IMR-90 (cell line): ENCODE measurements around the gene MDFI. TPM values are rescaled to one million over a fixed set of nuclear protein-coding genes. Genes with fewer than 3 reads are reported as not detected.

Experiments
- ATAC-seq: fragments of 200-7000 bp; cut with Tn5 transposase; 2 replicates; pipeline ENCODE4 v1.9.1; 2020; ENCODE audit warnings: low read depth, mild to moderate bottlenecking, moderate library complexity
- BruUV-seq: library from RNA; stranded (reverse); fragments of 400-500 nt; replicated peaks from 2 replicates; lab custom pipeline; 2021; lab: Mats Ljungman, UMichigan
- CTCF ChIA-PET: fragments of 300-600 bp; formaldehyde crosslinking; extraction: SDS; loops from one replicate; lab custom pipeline; 2021; ENCODE audit warnings: antibody characterized with exemption; lab: Yijun Ruan, JAX
- POLR2A ChIA-PET: fragments of 300-600 bp; sonication (Branson Sonifier 250); formaldehyde crosslinking; loops from one replicate; lab custom pipeline; 2022; ENCODE audit warnings: antibody characterized with exemption; ENCODE audit not compliant: unreplicated experiment; lab: Charles Lee
- DNase-seq: peaks from one replicate; pipeline ENCODE4 v3.0.0; 2013
- H2AFZ ChIP-seq: replicated peaks from 2 replicates; pipeline ENCODE3; 2013; ENCODE audit warnings: low read length, mild to moderate bottlenecking; ENCODE audit not compliant: poor library complexity
- H2AK5ac ChIP-seq: 2 replicates; pipeline ENCODE4 v1.6.1; 2013; ENCODE audit warnings: low read depth, low read length, inconsistent platforms
- H2AK9ac ChIP-seq: replicated peaks from 2 replicates; pipeline ENCODE3; 2013; ENCODE audit warnings: mild to moderate bottlenecking, low read depth, low read length, moderate library complexity; ENCODE audit not compliant: poor library complexity
- H2BK120ac ChIP-seq: 2 replicates; pipeline ENCODE4 v1.6.1; 2013; ENCODE audit warnings: low read depth, low read length, inconsistent platforms
- H2BK15ac ChIP-seq: 3 replicates; pipeline ENCODE4 v1.6.1; 2013; ENCODE audit warnings: low read depth, low read length, inconsistent platforms
- H2BK20ac ChIP-seq: 2 replicates; pipeline ENCODE4 v1.6.1; 2013; ENCODE audit warnings: low read depth, mild to moderate bottlenecking, inconsistent platforms, low read length, moderate library complexity
- H2BK5ac ChIP-seq: 2 replicates; pipeline ENCODE4 v1.6.1; 2013; ENCODE audit warnings: mild to moderate bottlenecking, low read depth, low read length, inconsistent platforms; ENCODE audit not compliant: poor library complexity, severe bottlenecking
- H3K14ac ChIP-seq: replicated peaks from 2 replicates; pipeline ENCODE4 v1.6.1; 2013; ENCODE audit warnings: low read depth, low read length, inconsistent platforms
- H3K18ac ChIP-seq: 2 replicates; pipeline ENCODE4 v1.6.1; 2013; ENCODE audit warnings: low read depth, low read length, control low read depth
- H3K23ac ChIP-seq: 2 replicates; pipeline ENCODE4 v1.6.1; 2013; ENCODE audit warnings: low read depth, low read length, inconsistent platforms
- H3K27ac ChIP-seq: 2 replicates; pipeline ENCODE4 v1.5.1; 2013; ENCODE audit warnings: mild to moderate bottlenecking, control low read depth, low read length; ENCODE audit not compliant: insufficient read depth
- H3K27me3 ChIP-seq: 2 replicates; pipeline ENCODE4 v1.6.1; 2013; ENCODE audit warnings: low read length; ENCODE audit not compliant: control insufficient read depth, insufficient read depth
- H3K36me3 ChIP-seq: 2 replicates; pipeline ENCODE4 v1.6.1; 2013; ENCODE audit warnings: low read length, mixed read lengths; ENCODE audit not compliant: control insufficient read depth, insufficient read depth
- H3K4ac ChIP-seq: 2 replicates; pipeline ENCODE4 v1.6.1; 2013; ENCODE audit warnings: low read depth, low read length, inconsistent platforms
- H3K4me1 ChIP-seq: 2 replicates; pipeline ENCODE4 v1.6.1; 2013; ENCODE audit warnings: low read length, mixed read lengths; ENCODE audit not compliant: control insufficient read depth, insufficient read depth
- H3K4me2 ChIP-seq: 2 replicates; pipeline ENCODE4 v1.6.1; 2013; ENCODE audit warnings: low read depth, mild to moderate bottlenecking, control low read depth, low read length, moderate library complexity
- H3K4me3 ChIP-seq: 2 replicates; pipeline ENCODE4 v1.5.1; 2013; ENCODE audit warnings: low read depth, mild to moderate bottlenecking, control low read depth, low read length, moderate library complexity; ENCODE audit not compliant: insufficient read depth
- H3K56ac ChIP-seq: 2 replicates; pipeline ENCODE4 v1.6.1; 2013; ENCODE audit warnings: low read length, inconsistent platforms; ENCODE audit not compliant: insufficient read depth; ENCODE audit errors: extremely low read depth
- H3K79me1 ChIP-seq, 2 experiments: 2 replicates each; pipeline ENCODE4 v1.6.1; 2013; ENCODE audit warnings: low read length in 2 of 2, inconsistent platforms in 1 of 2, low read depth in 1 of 2
- H3K9ac ChIP-seq: 2 replicates; pipeline ENCODE4 v1.6.1; 2013; ENCODE audit warnings: low read depth, low read length, control low read depth
- H3K9me1 ChIP-seq: 2 replicates; pipeline ENCODE4 v1.6.1; 2013; ENCODE audit warnings: low read length, inconsistent platforms; ENCODE audit not compliant: insufficient read depth
- H3K9me3 ChIP-seq: 2 replicates; pipeline ENCODE4 v1.6.1; 2013; ENCODE audit warnings: low read length; ENCODE audit not compliant: control insufficient read depth, insufficient read depth
- H4K20me1 ChIP-seq: 2 replicates; pipeline ENCODE4 v1.6.1; 2013; ENCODE audit warnings: low read length, inconsistent platforms; ENCODE audit not compliant: insufficient read depth
- H4K5ac ChIP-seq: 2 replicates; pipeline ENCODE4 v1.6.1; 2013; ENCODE audit warnings: mild to moderate bottlenecking, low read depth, low read length, control low read depth
- H4K8ac ChIP-seq, 2 experiments: 2 replicates each; pipeline ENCODE4 v1.6.1; 2013; ENCODE audit warnings: low read depth in 2 of 2, low read length in 2 of 2, control low read depth in 1 of 2, inconsistent platforms in 1 of 2
- H4K91ac ChIP-seq: 2 replicates; pipeline ENCODE4 v1.6.1; 2013; ENCODE audit warnings: low read depth, low read length, inconsistent platforms; ENCODE audit not compliant: insufficient read depth
- CHD1 ChIP-seq: IDR thresholded peaks from 2 replicates; pipeline ENCODE4 v1.6.1; 2012; ENCODE audit warnings: low read depth, low read length, improper control_type of control experiment
- MXI1 ChIP-seq: IDR thresholded peaks from 2 replicates; pipeline ENCODE4 v1.6.1; 2012; ENCODE audit warnings: low read depth, mild to moderate bottlenecking, low read length, moderate library complexity, borderline replicate concordance
- SMC3 ChIP-seq: fragments of 150-350 bp; IDR thresholded peaks from 2 replicates; pipeline ENCODE4 v1.6.1; 2016; ENCODE audit warnings: low read depth, mild to moderate bottlenecking, antibody characterized with exemption, low read length, moderate library complexity
- WGBS, 2 experiments: methylation state at CpG; one replicate each; pipeline versions ENCODE4 v1.1.5 to v1.1.7; 2013; ENCODE audit warnings: missing lambda C conversion rate in 2 of 2; ENCODE audit not compliant: insufficient read length in 1 of 2; ENCODE audit errors: extremely low coverage in 2 of 2; 5-methylcytosine and 5-hydroxymethylcytosine counted together
- dilution Hi-C: fragments of 300-500 bp; cut with HindIII; formaldehyde crosslinking; loops from one replicate; pipeline ENCODE4 v1.14.3; 2018; ENCODE audit warnings: low sequenced_read_pairs; ENCODE audit not compliant: unreplicated experiment
- in situ Hi-C: fragments of 300-500 bp; cut with MboI; formaldehyde crosslinking; loops from 3 replicates; pipeline ENCODE4 v1.14.3; 2019; ENCODE audit warnings: low sequenced_read_pairs, inconsistent platforms, mixed read lengths
- intact Hi-C: fragments of 100-400 bp; cut with micrococcal nuclease; formaldehyde crosslinking; loops from 2 replicates; pipeline ENCODE4 v1.10.0; 2022
- polyA plus RNA-seq, 3 experiments: library from polyadenylated mRNA; depleted of rRNA; stranded (reverse); fragments of >200 nt; gene quantifications; 2 replicates each; pipeline ENCODE4 v1.2.3, GENCODE V29; 2012; ENCODE audit warnings: low replicate concordance in 1 of 3
- total RNA-seq: library from RNA; depleted of rRNA; stranded (reverse); fragments of >200 nt; gene quantifications from 2 replicates; pipeline ENCODE4 v1.2.3, GENCODE V29; 2012
- TF ChIP-seq, protein P1 (sequence below): fragments of 150-350 bp; IDR thresholded peaks from 2 replicates; pipeline ENCODE4 v1.6.1; 2017; ENCODE audit warnings: mild to moderate bottlenecking, antibody characterized with exemption, low read length, low read depth
- TF ChIP-seq, protein P2 (sequence below): conservative IDR thresholded peaks from 2 replicates; pipeline ENCODE4 v1.5.1; 2012; ENCODE audit warnings: mild to moderate bottlenecking, low read depth, low read length, improper control_type of control experiment

MDFI gene
- total and polyA plus RNA-seq, 2 of the 4 experiments (the other 2 are of a cell fraction) = 0.18 to 0.29 TPM

DNA sequence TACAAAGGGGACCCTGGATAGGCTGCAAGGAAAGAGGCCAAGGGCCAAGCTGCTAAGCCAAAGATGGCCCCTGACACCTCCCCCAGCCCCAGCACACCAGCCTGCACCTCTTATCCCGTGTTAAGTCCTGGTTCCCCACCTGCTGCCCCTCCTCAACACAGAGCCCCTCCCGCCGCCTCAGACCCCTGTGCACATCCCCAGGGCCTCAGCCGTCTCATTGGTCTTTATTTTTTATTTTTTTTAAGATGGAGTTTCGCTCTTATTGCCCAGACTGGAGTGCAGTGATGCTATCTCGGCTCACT is 37.1 kb upstream of the MDFI start:
- no peak overlapping the region for H2BK5ac ChIP-seq
- CTCF ChIA-PET = interaction anchor here (1.1 kb wide), 1 partner anchor 187 kb away, joined by 3 read pairs; the partner anchor contains the start of gene TOMM6
- no peaks in the 10 kb centered on the region; the same call in 1 of the 2 replicates for H3K27me3 ChIP-seq
- H2AK9ac ChIP-seq = no peak overlapping the region
- POLR2A ChIA-PET = no interaction called here
- no peak overlapping the region for H4K5ac ChIP-seq
- no peak overlapping the region for H4K91ac ChIP-seq
- intact Hi-C loops = no loop called here
- no peak overlapping the region for H3K4me3 ChIP-seq
- no peak overlapping the region for H3K23ac ChIP-seq
- H4K8ac ChIP-seq = no peak overlapping the region
- no peaks in the 10 kb centered on the region for H4K20me1 ChIP-seq
- no peaks in the 10 kb centered on the region for H3K9me3 ChIP-seq
- H2AFZ ChIP-seq = no peak overlapping the region
- DNase-seq = no peak
- H3K9ac ChIP-seq = no peak overlapping the region
- H3K36me3 ChIP-seq = peaks cover 16% of the 10 kb centered on the region
- BruUV-seq = no TSS peak
- WGBS, 2 experiments = no CpG with 5 or more reads among the region's 6 CpGs
- H3K56ac ChIP-seq = no peak overlapping the region
- no peak overlapping the region for H2BK15ac ChIP-seq
- no peak overlapping the region for H3K4ac ChIP-seq
- H3K9me1 ChIP-seq = no peaks in the 10 kb centered on the region
- H3K14ac ChIP-seq = no peak overlapping the region
- no peak overlapping the region for H2AK5ac ChIP-seq
- in situ Hi-C loops = loop anchor here (5.0 kb wide), 1 partner anchor 81 kb away; no protein-coding TSS in a partner anchor
- H3K4me1 ChIP-seq = no peaks in the 10 kb centered on the region
- H2BK20ac ChIP-seq = no peak overlapping the region
- H3K4me2 ChIP-seq = no peak overlapping the region
- no peak overlapping the region for H3K18ac ChIP-seq
- no peaks in the 10 kb centered on the region for H3K79me1 ChIP-seq
- no peak overlapping the region for H2BK120ac ChIP-seq
- TF ChIP-seq, protein P1, sequence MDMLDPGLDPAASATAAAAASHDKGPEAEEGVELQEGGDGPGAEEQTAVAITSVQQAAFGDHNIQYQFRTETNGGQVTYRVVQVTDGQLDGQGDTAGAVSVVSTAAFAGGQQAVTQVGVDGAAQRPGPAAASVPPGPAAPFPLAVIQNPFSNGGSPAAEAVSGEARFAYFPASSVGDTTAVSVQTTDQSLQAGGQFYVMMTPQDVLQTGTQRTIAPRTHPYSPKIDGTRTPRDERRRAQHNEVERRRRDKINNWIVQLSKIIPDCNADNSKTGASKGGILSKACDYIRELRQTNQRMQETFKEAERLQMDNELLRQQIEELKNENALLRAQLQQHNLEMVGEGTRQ = no peak
- TF ChIP-seq, protein P2, sequence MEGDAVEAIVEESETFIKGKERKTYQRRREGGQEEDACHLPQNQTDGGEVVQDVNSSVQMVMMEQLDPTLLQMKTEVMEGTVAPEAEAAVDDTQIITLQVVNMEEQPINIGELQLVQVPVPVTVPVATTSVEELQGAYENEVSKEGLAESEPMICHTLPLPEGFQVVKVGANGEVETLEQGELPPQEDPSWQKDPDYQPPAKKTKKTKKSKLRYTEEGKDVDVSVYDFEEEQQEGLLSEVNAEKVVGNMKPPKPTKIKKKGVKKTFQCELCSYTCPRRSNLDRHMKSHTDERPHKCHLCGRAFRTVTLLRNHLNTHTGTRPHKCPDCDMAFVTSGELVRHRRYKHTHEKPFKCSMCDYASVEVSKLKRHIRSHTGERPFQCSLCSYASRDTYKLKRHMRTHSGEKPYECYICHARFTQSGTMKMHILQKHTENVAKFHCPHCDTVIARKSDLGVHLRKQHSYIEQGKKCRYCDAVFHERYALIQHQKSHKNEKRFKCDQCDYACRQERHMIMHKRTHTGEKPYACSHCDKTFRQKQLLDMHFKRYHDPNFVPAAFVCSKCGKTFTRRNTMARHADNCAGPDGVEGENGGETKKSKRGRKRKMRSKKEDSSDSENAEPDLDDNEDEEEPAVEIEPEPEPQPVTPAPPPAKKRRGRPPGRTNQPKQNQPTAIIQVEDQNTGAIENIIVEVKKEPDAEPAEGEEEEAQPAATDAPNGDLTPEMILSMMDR = no peak
- TF ChIP-seq MXI1 (no peak), SMC3 (no peak), CHD1 (no peak)
- dilution Hi-C loops = no loop called here
- no peak overlapping the region for H3K27ac ChIP-seq
- ATAC-seq = no peak
